Measurements from ENCODE around the gene CSMD2.

CSMD2 gene

GRCh38 chr1:33622757-33623156 lies 542.3 kb downstream of the CSMD2 start:
- no peaks in the 10 kb centered on the region for H3K9me3 ChIP-seq (ENCODE audit: insufficient read depth, low read length)
- H3K27me3 ChIP-seq (ENCODE audit: low read depth, low read length) = peaks cover 3% of the 10 kb centered on the region; the same call in 1 of the 2 replicates
- H3K36me3 ChIP-seq (replicated peaks; ENCODE audit: low read depth, low read length) = no peaks in the 10 kb centered on the region
- TF ChIP-seq CTCF (IDR thresholded peaks at IDR 0.05; ENCODE audit: low read depth, low read length) (no peak), EZH2phosphoT487 (IDR thresholded peaks at IDR 0.05; ENCODE audit: low read depth) (no peak)
- no peak overlapping the region for H2AFZ ChIP-seq (ENCODE audit: low read depth, low read length)
- H3K4me2 ChIP-seq (ENCODE audit: low read length) = no peak overlapping the region
- no peaks in the 10 kb centered on the region for H3K79me2 ChIP-seq (ENCODE audit: low read length)
- H3K27ac ChIP-seq (ENCODE audit: low read length) = no peak overlapping the region
- H3K4me1 ChIP-seq (ENCODE audit: low read length) = no peaks in the 10 kb centered on the region
- no peaks in the 10 kb centered on the region for H4K20me1 ChIP-seq (ENCODE audit: insufficient read depth, low read length)
- no peak overlapping the region for H3K4me3 ChIP-seq (ENCODE audit: low read length)
- no peak overlapping the region for H3K9ac ChIP-seq (ENCODE audit: low read length)

GRCh38 chr1:33618636-33619035 lies 546.4 kb downstream of the CSMD2 start:
- peaks cover 7% of the 10 kb centered on the region; the same call in 1 of the 2 replicates for H3K27me3 ChIP-seq (ENCODE audit: low read depth, low read length)
- no peaks in the 10 kb centered on the region for H3K36me3 ChIP-seq (replicated peaks; ENCODE audit: low read depth, low read length)
- TF ChIP-seq CTCF (IDR thresholded peaks at IDR 0.05; ENCODE audit: low read depth, low read length) (no peak), EZH2phosphoT487 (IDR thresholded peaks at IDR 0.05; ENCODE audit: low read depth) (no peak)
- no peaks in the 10 kb centered on the region for H4K20me1 ChIP-seq (ENCODE audit: insufficient read depth, low read length)
- H2AFZ ChIP-seq (ENCODE audit: low read depth, low read length) = no peak overlapping the region
- no peaks in the 10 kb centered on the region for H3K9me3 ChIP-seq (ENCODE audit: insufficient read depth, low read length)
- no peaks in the 10 kb centered on the region for H3K4me1 ChIP-seq (ENCODE audit: low read length)
- no peak overlapping the region for H3K4me2 ChIP-seq (ENCODE audit: low read length)
- no peaks in the 10 kb centered on the region for H3K79me2 ChIP-seq (ENCODE audit: low read length)
- no peak overlapping the region for H3K27ac ChIP-seq (ENCODE audit: low read length)
- no peak overlapping the region for H3K4me3 ChIP-seq (ENCODE audit: low read length)
- H3K9ac ChIP-seq (ENCODE audit: low read length) = no peak overlapping the region

- Histone ChIP-seq H3K36me3 (replicated peaks; ENCODE audit: low read depth, low read length) (no peaks in the 10 kb centered on the region), H3K79me2 (ENCODE audit: low read length) (no peaks in the 10 kb centered on the region), H3K4me1 (ENCODE audit: low read length) (no peaks in the 10 kb centered on the region), H3K9me3 (ENCODE audit: insufficient read depth, low read length) (no peaks in the 10 kb centered on the region), H3K4me2 (ENCODE audit: low read length) (no peak overlapping the region), H2AFZ (ENCODE audit: low read depth, low read length) (no peak overlapping the region), H3K27ac (ENCODE audit: low read length) (no peak overlapping the region), H3K4me3 (ENCODE audit: low read length) (no peak overlapping the region), H4K20me1 (ENCODE audit: insufficient read depth, low read length) (no peaks in the 10 kb centered on the region), H3K9ac (ENCODE audit: low read length) (no peak overlapping the region), H3K27me3 (ENCODE audit: low read depth, low read length) (peaks cover 14% of the 10 kb centered on the region; the same call in 1 of the 2 replicates)
- no peak for TF ChIP-seq CTCF (IDR thresholded peaks at IDR 0.05; ENCODE audit: low read depth, low read length)
- TF ChIP-seq EZH2phosphoT487 (IDR thresholded peaks at IDR 0.05; ENCODE audit: low read depth) = no peak
Measured at GRCh38 chr1:33617451-33617850, 547.6 kb downstream of the CSMD2 start.

DNA sequence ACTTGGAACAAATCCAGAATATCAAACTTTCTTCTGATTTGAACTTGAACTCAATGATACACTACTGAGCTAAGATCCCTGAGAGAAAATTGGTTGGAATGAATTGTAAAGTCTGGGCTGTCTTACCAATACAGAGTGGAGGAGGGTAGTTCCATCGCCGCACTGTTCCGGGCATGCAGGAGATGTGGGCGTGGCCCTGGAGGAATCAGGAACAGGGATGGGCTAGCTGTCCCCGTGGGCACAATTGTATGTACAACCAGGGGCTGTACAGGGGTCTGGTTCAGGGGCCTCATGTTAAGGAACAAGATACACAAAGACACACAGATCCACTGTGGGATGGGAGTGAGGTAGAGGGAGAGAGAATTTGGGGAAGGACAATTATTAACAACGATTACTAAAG lies 548.2 kb downstream of the CSMD2 start:
- H3K27ac ChIP-seq (ENCODE audit: low read length) = no peak overlapping the region
- H2AFZ ChIP-seq (ENCODE audit: low read depth, low read length) = no peak overlapping the region
- H3K4me2 ChIP-seq (ENCODE audit: low read length) = no peak overlapping the region
- no peaks in the 10 kb centered on the region for H3K9me3 ChIP-seq (ENCODE audit: insufficient read depth, low read length)
- peaks cover 14% of the 10 kb centered on the region; the same call in 1 of the 2 replicates for H3K27me3 ChIP-seq (ENCODE audit: low read depth, low read length)
- H3K4me1 ChIP-seq (ENCODE audit: low read length) = no peaks in the 10 kb centered on the region
- H3K36me3 ChIP-seq (replicated peaks; ENCODE audit: low read depth, low read length) = no peaks in the 10 kb centered on the region
- no peaks in the 10 kb centered on the region for H4K20me1 ChIP-seq (ENCODE audit: insufficient read depth, low read length)
- H3K4me3 ChIP-seq (ENCODE audit: low read length) = no peak overlapping the region
- H3K9ac ChIP-seq (ENCODE audit: low read length) = no peak overlapping the region
- TF ChIP-seq EZH2phosphoT487 (IDR thresholded peaks at IDR 0.05; ENCODE audit: low read depth) = no peak
- no peak for TF ChIP-seq CTCF (IDR thresholded peaks at IDR 0.05; ENCODE audit: low read depth, low read length)
- H3K79me2 ChIP-seq (ENCODE audit: low read length) = no peaks in the 10 kb centered on the region
